RWPE1 (cell line): ENCODE measurements around the gene ROBO3.

Experiments used
- CTCF ChIA-PET: fragments of 350-600 bp; sonication (Branson Sonifier 250); formaldehyde crosslinking; extraction: SDS; loops from one replicate; lab custom pipeline; 2021; lab: Yijun Ruan, JAX
- POLR2A ChIA-PET: fragments of 400-600 bp; formaldehyde crosslinking; extraction: SDS; loops from one replicate; lab custom pipeline; 2020; ENCODE audit warnings: antibody characterized with exemption; ENCODE audit not compliant: low non-redundant PET; lab: Yijun Ruan, JAX
- DNase-seq: peaks from one replicate; pipeline ENCODE4 v3.0.0; 2012; ENCODE audit warnings: low spot score
- H3K27ac ChIP-seq: fragments of 450-650 bp; 2 replicates; pipeline ENCODE4 v1.5.1; 2017
- TF ChIP-seq, protein P1 (sequence below): fragments of 450-650 bp; conservative IDR thresholded peaks from 2 replicates; pipeline ENCODE4 v1.5.1; 2017; ENCODE audit warnings: low read depth, mild to moderate bottlenecking

The ROBO3 gene

GRCh38 chr11:124865181-124865901 lies at the start of gene ROBO3:
Gene ROBO3 (plus strand): TSS chr11:124865432. CDS start chr11:124865578, 146 bp downstream.
- no peak for DNase-seq
- POLR2A ChIA-PET, result interaction anchor here (1.4 kb wide), 1 partner anchor 11 kb away, joined by 4 read pairs; no protein-coding TSS in a partner anchor
- CTCF ChIA-PET, result interaction anchor here (0.7 to 2.1 kb wide), 7 partner anchors 9 to 196 kb away, joined by 3 to 13 read pairs (median 4); partner anchors contain the start of gene ROBO4
- no peak within 1 kb of the TSS for H3K27ac ChIP-seq
- TF ChIP-seq, protein P1, sequence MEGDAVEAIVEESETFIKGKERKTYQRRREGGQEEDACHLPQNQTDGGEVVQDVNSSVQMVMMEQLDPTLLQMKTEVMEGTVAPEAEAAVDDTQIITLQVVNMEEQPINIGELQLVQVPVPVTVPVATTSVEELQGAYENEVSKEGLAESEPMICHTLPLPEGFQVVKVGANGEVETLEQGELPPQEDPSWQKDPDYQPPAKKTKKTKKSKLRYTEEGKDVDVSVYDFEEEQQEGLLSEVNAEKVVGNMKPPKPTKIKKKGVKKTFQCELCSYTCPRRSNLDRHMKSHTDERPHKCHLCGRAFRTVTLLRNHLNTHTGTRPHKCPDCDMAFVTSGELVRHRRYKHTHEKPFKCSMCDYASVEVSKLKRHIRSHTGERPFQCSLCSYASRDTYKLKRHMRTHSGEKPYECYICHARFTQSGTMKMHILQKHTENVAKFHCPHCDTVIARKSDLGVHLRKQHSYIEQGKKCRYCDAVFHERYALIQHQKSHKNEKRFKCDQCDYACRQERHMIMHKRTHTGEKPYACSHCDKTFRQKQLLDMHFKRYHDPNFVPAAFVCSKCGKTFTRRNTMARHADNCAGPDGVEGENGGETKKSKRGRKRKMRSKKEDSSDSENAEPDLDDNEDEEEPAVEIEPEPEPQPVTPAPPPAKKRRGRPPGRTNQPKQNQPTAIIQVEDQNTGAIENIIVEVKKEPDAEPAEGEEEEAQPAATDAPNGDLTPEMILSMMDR, result no peak

GRCh38 chr11:124817036-124817435 lies 48.2 kb upstream of the ROBO3 start:
- no peak overlapping the region for H3K27ac ChIP-seq
- no peak for DNase-seq
- ChIA-PET CTCF (no interaction called here), POLR2A (no interaction called here)
- TF ChIP-seq, protein P1, result no peak

GRCh38 chr11:124821995-124822730 lies 43.1 kb upstream of the ROBO3 start:
- TF ChIP-seq, protein P1, result no peak
- ChIA-PET POLR2A (no interaction called here), CTCF (no interaction called here)
- H3K27ac ChIP-seq, result no peak overlapping the region
- DNase-seq, result no peak

- ChIA-PET CTCF (interaction anchor here (0.6 kb wide), 1 partner anchor 54 kb away, joined by 4 read pairs; no protein-coding TSS in a partner anchor), POLR2A (no interaction called here)
- no peak overlapping the region for H3K27ac ChIP-seq
- TF ChIP-seq, protein P1, result no peak
- DNase-seq, result no peak
These were observed 41.5 kb upstream of the ROBO3 start for GRCh38 chr11:124823512-124824376.

DNA sequence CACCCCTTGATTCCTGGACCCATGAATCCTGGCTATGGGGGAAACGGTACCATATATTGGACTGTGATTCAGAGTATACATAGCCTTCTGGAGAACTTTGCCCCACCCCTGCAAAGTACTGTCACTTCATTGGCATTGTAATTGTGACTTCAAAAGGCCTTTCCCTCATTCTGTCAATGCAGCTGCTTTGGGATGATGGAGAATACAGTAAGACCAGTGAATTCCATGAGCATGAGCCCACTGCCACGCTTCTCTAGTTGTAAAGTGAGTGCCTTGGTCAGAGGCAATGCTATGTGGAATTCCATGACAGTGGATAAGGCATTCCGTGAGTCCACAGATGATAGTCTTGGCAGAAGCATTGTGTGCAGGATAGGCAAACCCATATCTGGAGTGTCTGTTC lies 39.4 kb upstream of the ROBO3 start:
- ChIA-PET POLR2A (no interaction called here), CTCF (no interaction called here)
- TF ChIP-seq, protein P1, result no peak
- H3K27ac ChIP-seq, result no peak overlapping the region
- DNase-seq, result no peak

- POLR2A ChIA-PET, result no interaction called here
- DNase-seq, result no peak
- no peak overlapping the region for H3K27ac ChIP-seq
- TF ChIP-seq, protein P1, result no peak
- CTCF ChIA-PET, result interaction anchor here (0.7 to 1.0 kb wide), 3 partner anchors 67 to 330 kb away, joined by 3 read pairs; no protein-coding TSS in a partner anchor
These were observed 35.2 kb upstream of the ROBO3 start for GRCh38 chr11:124829986-124830385.
